H4 (cell line): ENCODE data around the gene DSCAML1. TPM values are rescaled to one million over a fixed set of nuclear protein-coding genes. Genes with fewer than 3 reads are reported as not detected.
"Not testable (repeated sequence)": the region's sequence is repeated elsewhere in the genome, so short reads cannot be mapped to it uniquely, and the experiment has no call there.

Experiments used
- DNase-seq: peaks from one replicate; pipeline ENCODE4 v3.0.0-alpha.2; 2015; ENCODE audit warnings: low spot score
- total RNA-seq: library from RNA; depleted of rRNA; stranded (reverse); fragments of >200 nt; shearing (Covaris generic); gene quantifications from 2 replicates; pipeline ENCODE4 v1.2.3, GENCODE V29; 2014

The DSCAML1 gene
- total RNA-seq, 1 experiment from 2014 or later: not detected

DNA sequence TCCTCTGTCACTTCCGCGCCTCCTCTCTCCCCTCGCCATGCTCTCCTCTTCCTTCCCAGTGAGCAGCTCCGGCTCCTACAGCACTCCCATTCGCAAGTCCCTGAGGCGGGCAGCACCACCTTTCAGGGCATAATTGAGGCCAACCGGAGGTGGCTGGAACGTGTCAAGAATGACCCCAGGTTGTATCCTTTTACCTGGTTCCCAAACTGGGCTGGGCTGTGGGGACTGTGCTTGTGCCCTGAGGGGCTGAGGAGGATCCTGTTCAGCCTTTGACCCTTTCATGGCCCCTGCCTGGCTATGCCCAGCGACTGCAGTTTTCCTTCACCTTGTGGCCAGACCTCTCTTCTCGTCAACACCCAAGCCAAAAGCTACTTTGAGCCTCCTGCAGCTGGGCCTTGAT is 385.3 kb downstream of the DSCAML1 start:
- no peak for DNase-seq

DNA sequence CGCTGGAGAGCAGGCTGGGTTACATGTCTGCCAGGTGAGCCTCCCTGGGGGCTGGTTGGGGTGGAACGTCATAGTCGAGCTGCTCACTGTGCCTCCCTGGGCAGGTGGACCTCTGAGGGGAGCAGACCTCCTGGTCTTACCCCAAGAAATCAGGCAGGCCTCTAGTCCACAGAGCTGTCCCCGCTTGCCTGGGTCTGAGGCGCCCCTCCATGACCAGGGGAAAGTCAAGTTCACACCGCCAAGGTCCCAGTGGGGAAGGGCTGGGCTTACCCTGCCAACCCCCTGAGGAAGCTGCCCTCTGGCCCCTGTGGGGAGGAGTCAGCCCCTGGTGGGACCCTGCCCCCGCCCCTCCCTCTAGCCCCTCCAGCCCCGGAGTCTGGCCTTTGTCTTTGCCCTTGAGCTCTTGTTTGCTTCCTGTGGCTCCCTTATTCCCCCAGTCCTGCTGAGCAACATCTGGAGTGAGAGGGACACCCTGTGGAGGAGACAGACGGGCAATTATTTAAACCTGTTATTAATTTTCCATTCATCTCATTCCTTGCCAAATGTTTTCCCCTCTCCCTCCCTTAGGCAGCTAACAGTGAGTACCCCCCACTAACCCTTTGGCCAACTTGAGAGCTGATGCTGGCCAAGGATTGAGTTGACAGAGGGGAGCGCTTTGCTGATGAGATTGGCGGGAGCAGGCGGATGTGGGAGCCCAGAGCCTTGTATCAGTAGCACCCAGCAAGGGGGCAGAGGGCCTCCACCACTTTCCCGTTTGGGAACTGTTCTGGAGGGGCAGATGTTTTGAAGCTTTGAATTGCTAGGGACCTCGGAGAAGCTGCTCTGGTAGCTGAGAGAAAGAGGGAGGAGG is 385.9 kb downstream of the DSCAML1 start:
- no peak for DNase-seq

- DNase-seq: no peak
These were observed 386.8 kb downstream of the DSCAML1 start for GRCh38 chr11:117410238-117410637.

DNA sequence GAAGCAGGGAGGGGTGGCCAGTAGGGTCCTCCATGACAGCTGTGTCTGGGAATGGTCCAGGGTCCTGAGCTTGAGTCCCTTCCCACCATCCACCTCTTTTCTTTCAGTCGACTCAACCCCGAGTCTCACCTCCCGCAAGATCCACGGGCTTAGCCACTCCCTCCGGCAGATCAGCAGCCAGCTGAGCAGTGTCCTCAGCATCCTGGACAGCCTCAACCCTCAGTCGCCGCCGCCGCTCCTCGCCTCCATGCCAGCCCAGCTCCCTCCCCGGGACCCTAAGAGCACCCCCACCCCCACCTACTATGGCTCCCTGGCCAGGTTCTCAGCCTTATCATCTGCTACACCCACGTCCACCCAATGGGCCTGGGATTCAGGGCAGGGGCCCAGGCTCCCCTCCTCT is 387.5 kb downstream of the DSCAML1 start:
- DNase-seq: no peak

GRCh38 chr11:117408356-117408755 is 388.7 kb downstream of the DSCAML1 start:
- no peak for DNase-seq

DNA sequence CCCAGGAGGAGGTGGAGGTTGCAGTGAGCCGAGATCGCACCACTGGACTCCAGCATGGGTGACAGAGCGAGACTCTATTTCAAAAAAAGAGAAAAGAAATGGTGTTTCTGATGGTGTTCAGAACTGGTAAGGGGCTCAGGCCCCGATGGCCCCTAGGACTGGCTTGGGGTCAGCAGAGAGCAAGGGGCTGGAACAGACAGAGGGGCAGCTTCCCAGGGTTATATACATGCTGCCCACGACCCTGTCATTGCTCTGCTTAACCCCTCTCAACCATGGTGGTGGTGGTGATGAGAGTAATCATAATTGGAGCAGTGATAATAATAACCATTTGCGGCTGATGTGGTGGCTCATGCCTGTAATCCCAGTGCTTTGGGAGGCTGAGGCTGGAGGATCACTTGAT is 390.0 kb downstream of the DSCAML1 start:
- DNase-seq: no peak

- DNase-seq: not testable (repeated sequence)
These were observed 391.1 kb downstream of the DSCAML1 start for GRCh38 chr11:117405898-117406297.

GRCh38 chr11:117399100-117399840 is 397.7 kb downstream of the DSCAML1 start:
- DNase-seq: not testable (repeated sequence)

- DNase-seq: not testable (repeated sequence)
These were observed 398.4 kb downstream of the DSCAML1 start for GRCh38 chr11:117398618-117399017.

DNA sequence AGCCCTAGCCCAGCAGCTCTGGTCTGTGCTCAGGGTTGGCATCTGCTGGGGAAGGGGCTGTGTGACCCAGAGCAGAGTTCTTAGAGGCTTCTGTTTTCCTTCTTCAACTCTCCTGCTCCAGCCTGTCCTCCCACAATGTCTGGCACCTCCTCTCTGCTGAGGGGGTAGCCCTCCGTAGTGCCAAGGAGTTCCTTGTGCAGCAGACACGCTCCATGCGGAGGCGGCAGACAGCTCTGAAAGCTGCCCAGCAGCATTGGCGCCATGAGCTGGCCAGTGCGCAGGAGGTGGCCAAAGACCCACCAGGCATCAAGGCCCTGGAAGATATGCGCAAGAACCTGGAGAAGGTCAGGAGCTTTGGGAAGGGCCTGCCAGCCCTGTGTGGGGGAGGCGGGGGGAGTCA is 400.0 kb downstream of the DSCAML1 start:
- DNase-seq: no peak

GRCh38 chr11:117395476-117395875 is 401.5 kb downstream of the DSCAML1 start:
- no peak for DNase-seq

DNA sequence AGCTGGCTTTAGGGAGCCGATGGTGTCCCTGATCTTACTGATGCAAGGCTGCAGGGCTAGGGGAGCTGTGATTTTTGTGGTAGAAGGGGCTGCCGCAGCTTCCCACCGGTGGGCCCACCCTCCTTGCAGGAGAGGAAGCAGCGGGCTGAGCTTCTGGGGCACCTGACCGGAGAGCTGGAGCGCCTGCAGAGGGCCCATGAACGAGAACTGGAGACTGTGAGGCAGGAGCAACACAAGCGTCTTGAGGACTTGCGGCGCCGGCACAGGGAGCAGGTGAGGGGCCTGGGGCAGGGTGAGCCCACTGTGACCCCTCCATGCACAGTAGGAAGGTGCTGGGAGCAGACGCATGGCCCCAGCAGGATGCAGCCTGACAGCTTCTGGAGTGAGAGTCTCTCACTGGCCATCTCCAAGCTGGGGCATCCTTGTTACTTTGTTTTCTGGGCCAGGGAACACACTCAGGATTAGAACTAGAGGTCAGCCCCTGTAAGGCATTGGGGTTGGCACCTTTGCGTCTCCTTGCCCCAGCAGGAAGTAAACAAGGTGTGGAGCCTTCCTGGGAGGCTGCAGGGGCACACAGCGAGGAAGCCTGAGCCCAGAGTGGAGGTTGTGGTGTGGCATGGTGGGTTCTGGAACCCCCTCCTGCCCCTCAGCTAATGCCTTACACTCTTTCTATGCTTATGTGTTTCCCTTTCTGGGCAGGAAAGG is 402.6 kb downstream of the DSCAML1 start:
- DNase-seq: no peak

DNA sequence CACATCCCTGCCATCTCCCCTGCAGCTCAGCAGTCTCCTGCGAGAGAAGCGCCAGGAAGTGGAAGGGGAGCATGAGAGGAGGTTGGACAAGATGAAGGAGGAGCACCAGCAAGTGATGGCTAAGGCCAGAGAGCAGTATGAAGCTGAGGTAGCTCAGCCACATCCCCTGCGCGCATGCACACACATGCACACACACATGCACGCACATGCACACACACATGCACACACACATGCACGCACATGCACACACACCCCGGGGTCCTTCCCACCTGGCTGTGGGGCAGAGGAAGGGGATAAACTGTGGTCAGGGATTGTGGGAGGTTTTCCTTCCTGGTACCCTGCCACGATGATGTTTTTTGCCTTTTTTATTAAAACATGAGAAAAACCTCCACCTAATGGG is 404.0 kb downstream of the DSCAML1 start:
- DNase-seq: no peak

DNA sequence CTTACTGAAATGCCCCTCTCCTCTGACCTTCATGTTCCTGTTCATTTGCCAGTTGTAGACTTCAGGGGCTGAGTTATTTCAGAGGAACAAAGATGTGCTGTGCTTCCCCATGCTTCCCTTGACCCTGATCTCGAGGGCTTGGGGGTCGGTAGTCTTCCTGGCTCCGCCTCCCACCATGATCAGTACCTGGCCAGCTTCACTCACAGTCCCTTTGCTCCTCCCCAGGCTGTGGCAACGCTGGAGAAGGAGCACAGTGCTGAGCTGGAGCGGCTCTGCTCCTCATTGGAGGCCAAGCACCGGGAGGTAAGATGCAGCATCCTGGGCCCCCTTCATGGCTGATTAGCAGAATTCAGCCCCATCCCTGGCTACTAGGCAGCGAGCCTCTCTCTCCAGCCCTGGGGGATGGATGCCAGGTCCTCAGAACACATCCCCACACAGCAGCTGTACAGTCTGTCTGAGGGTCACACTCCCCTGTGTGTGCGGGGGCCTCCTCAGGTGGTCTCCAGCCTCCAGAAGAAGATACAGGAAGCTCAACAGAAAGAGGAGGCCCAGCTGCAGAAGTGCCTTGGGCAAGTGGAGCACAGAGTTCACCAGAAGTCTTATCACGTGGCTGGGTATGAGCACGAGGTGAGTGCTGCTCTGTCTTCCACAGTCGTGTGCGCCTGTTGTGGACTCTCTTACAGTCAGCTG is 404.9 kb downstream of the DSCAML1 start:
- no peak for DNase-seq

- DNase-seq: no peak
These were observed 405.8 kb downstream of the DSCAML1 start for GRCh38 chr11:117391181-117391580.

DNA sequence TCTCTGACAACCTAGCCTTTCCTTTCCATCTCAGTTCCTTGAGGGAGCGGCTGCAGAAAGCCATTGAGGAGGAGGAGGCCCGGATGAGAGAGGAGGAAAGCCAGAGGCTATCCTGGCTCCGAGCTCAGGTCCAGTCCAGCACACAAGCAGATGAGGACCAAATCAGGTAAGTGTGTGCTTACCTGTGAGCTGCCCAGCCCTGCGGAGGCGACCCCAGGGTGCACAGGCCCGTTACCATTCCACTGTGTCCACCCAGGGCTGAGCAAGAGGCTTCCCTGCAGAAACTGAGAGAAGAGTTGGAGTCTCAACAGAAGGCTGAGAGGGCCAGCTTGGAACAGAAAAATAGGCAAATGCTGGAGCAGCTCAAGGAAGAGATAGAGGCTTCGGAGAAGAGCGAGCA is 406.3 kb downstream of the DSCAML1 start:
- no peak for DNase-seq

DNA sequence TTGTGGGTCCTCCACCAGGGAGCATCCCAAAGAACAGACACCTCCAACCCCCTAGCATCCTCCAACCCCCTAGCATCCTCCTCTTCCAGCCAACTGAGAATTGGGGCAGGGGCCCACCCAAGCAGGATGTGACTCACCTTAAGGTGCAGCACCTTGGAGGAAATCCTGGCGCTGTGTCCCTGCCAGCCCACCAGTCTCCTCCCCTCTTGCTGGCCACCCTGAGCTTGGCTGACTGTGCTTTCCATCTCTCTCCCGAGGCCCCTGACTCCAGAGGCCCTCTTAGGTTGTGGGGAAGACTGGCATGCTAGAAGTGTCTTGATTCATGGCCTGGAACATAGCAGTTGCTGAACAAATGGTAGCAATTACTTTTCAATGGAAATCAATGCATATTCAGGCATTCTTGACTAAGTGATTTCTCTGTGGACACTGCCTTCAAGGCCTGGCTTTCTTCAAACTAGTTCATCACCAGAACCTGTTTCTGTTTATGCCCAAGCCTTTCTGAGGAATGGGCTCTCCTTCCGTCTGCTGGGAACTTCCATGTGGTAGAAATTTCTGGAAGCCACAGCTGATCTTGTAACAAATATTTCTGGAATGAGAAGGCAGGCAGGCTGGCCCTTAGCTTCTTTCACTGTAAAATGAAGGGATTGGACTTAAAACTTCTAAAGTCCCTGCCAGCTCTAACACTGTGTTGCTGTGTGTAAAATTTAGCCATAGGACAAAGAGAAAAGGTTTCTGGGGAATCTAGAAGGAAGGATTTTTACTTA is 408.8 kb downstream of the DSCAML1 start:
- no peak for DNase-seq

GRCh38 chr11:117385906-117386305 is 411.1 kb downstream of the DSCAML1 start:
- DNase-seq: no peak

DNA sequence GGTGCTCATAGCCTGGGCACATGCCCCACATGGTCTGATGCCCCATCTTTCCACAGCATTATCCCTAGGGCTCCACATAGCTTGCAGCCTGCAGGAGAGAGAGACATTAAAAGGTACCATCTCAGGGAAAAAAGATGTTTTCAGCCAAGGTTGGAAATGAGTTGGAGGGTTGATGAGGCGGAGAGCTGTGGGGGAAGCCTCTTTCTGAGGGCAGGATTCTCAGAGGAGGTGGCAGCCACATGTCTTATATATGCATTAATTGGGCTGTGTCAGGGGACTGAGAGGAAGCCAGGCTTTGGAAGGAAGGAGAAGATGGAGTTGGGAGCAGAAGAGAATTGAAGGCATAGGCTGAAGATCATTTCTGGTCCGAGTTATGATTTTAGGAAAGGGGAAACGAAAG is 411.5 kb downstream of the DSCAML1 start:
- no peak for DNase-seq

DNA sequence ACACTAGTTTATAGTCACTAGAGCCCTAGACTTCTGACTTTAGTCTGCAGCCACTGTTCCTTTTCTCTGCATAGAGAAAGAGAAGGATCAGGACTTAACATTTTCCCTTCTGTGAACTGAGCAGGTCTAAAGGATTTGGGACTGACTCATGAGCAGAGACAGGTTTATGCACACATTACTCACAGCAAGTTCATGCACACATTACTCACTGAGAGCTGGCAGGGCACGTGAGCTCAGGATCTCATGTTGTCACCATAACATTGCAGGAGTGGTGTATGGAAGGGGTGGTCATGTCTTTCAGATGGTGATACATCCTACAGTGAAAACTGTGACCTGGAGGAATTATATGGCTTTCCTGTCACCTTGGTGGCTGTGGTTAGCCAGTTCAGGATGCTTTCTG is 413.0 kb downstream of the DSCAML1 start:
- DNase-seq: peak; percentile 20

DNA sequence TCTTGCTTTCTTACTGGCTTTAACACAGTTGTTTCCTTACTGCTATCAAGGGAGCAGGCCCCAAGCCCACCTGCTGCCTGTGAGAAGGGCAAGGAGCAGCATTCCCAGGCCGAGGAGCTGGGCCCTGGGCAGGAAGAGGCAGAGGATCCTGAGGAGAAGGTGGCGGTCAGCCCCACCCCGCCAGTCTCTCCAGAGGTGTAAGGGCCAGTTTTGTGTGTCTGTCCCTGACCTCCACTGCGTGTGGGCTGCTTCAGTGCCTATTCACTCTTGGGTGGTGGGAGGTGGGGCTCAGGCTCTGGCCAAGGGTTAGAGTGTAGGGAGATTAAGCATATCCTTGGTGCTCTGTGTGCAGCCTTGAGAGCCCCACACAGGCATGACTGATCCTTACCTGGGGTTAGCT is 414.3 kb downstream of the DSCAML1 start:
- DNase-seq: no peak
